ENCODE measurements around the gene SHQ1. TPM values are rescaled to one million over a fixed set of nuclear protein-coding genes. Genes with fewer than 3 reads are reported as not detected.
A peak's percentile ranks its signal among the peaks of the same experiment; 100 is the strongest.

The SHQ1 gene
- total RNA-seq, 1 experiment from 2014 or later = 32.5 TPM

DNA sequence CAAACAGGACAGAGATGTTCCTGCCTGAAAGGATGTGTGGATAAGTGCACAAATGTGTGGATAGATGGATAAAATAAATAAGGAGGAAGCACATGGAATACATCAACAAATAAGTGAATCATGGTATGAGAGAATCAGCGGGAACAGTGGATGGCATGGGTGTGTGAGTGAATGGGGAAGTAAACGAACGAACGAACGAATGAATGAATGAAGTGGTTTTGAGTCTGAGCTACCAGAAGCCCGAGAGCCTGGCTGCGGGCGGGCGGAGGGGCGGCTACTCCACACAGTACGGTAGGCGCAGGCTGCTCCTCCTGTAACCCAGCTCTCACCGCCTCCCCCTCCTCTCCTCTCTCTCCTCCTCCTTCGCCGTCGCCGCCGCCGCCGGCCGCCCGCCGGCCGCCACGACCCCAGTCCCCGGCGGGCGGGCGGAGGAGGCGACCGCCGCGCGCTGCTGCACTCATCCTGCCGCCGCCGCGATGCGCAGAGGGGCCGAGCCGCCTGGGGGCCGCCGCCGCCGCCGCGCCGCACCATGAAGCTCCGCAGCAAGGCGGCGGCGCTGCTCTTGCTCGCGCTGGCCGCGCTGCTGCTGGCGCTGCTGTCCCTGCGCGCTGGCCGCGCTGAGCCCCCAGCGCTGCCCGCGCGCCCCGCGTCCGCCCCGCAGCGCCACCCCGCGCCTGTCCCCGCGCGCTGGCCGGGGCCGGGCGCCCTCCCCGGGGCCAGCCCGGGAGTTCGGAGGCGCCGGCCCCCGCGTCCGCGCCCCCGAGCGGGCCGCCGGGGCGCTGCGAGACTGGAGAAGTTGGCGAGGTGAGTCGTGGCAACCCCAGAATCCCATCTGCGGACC lies 39.7 kb upstream of the SHQ1 start, which contains the start of gene GXYLT2:
Gene GXYLT2, plus strand, starts transcription at position 342 of the 841 bp plus-strand sequence. Its CDS starts 188 bp downstream, at position 530.
- Histone ChIP-seq H2BK120ac (ENCODE audit: low read depth, low read length, poor library complexity, severe bottlenecking) (no peak within 1 kb of the TSS), H4K20me1 (ENCODE audit: control insufficient read depth, insufficient read depth, insufficient read length) (no peaks in the 10 kb centered on the region), H3K9me3 (ENCODE audit: control insufficient read depth, low read depth, low read length) (no peaks in the 10 kb centered on the region), H4K91ac (ENCODE audit: insufficient read length, low read depth, low read length) (no peak within 1 kb of the TSS), H2BK15ac (ENCODE audit: low read depth, low read length) (no peak within 1 kb of the TSS), H3K4ac (ENCODE audit: low read depth, low read length) (no peak within 1 kb of the TSS), H3K27ac (ENCODE audit: insufficient read length, low read depth, low read length) (no peak within 1 kb of the TSS), H3T11ph (ENCODE audit: low read length) (no peak within 1 kb of the TSS), H3K79me1 (ENCODE audit: insufficient read depth, low read depth, low read length, poor library complexity, severe bottlenecking) (no peaks in the 10 kb centered on the region), H4K5ac (ENCODE audit: insufficient read length, low read depth, low read length) (no peak within 1 kb of the TSS), H3K56ac (ENCODE audit: insufficient read length, low read depth, low read length) (no peak within 1 kb of the TSS), H2AK5ac (ENCODE audit: insufficient read length, low read length) (no peak within 1 kb of the TSS), H3K79me2 (ENCODE audit: insufficient read depth, low read length) (no peaks in the 10 kb centered on the region), H2BK5ac (ENCODE audit: insufficient read length, low read length) (no peak within 1 kb of the TSS), H3K4me1 (ENCODE audit: insufficient read depth, low read length) (peaks cover 4% of the 10 kb centered on the region; the same call in 1 of the 2 replicates), H2AFZ (ENCODE audit: low read length) (no peak within 1 kb of the TSS), H3K18ac (ENCODE audit: insufficient read length, low read depth, low read length) (no peak within 1 kb of the TSS), H3K23ac (ENCODE audit: insufficient read length, low read depth, low read length) (no peak within 1 kb of the TSS), H3K14ac (ENCODE audit: insufficient read depth, low read length) (no peak within 1 kb of the TSS), H3K9ac (ENCODE audit: extremely low read depth, insufficient read length, low read length) (peak within 1 kb of the TSS; percentile 5), H2BK20ac (ENCODE audit: low read depth, low read length, poor library complexity, severe bottlenecking) (no peak within 1 kb of the TSS), H4K8ac (replicated peaks; ENCODE audit: insufficient read length, low read depth, low read length) (no peak within 1 kb of the TSS), H3K27me3 (ENCODE audit: insufficient read depth, low read length) (peaks cover 4% of the 10 kb centered on the region; the same call in 1 of the 2 replicates), H3K4me2 (ENCODE audit: insufficient read depth, insufficient read length, low read length) (peak within 1 kb of the TSS; percentile 88), H2BK12ac (ENCODE audit: insufficient read length, low read depth, low read length) (no peak within 1 kb of the TSS), H3K23me2 (ENCODE audit: insufficient read length, low read depth, low read length, poor library complexity, severe bottlenecking) (peaks cover 6% of the 10 kb centered on the region)
- no CpG with 5 or more reads among the region's 96 CpGs for WGBS (ENCODE audit: extremely low coverage, insufficient read length, low lambda C conversion rate)
- TF ChIP-seq, protein P1, sequence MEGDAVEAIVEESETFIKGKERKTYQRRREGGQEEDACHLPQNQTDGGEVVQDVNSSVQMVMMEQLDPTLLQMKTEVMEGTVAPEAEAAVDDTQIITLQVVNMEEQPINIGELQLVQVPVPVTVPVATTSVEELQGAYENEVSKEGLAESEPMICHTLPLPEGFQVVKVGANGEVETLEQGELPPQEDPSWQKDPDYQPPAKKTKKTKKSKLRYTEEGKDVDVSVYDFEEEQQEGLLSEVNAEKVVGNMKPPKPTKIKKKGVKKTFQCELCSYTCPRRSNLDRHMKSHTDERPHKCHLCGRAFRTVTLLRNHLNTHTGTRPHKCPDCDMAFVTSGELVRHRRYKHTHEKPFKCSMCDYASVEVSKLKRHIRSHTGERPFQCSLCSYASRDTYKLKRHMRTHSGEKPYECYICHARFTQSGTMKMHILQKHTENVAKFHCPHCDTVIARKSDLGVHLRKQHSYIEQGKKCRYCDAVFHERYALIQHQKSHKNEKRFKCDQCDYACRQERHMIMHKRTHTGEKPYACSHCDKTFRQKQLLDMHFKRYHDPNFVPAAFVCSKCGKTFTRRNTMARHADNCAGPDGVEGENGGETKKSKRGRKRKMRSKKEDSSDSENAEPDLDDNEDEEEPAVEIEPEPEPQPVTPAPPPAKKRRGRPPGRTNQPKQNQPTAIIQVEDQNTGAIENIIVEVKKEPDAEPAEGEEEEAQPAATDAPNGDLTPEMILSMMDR (conservative IDR thresholded peaks at IDR 0.05) = no peak
- Mint-ChIP-seq H3K27me3 (ENCODE audit: low read depth) (peaks cover 72% of the 10 kb centered on the region), H3K4me1 (peaks cover 31 to 36% of the 10 kb centered on the region in 2 experiments), H3K4me3 (peak within 1 kb of the TSS; percentile 61 to 82), H3K9me3 (peaks cover 4 to 5% of the 10 kb centered on the region in 2 experiments; a peak in 4 of 5 replicates), H3K27ac (no peak within 1 kb of the TSS), H3K36me3 (ENCODE audit: insufficient read depth in 1 of 3, low read depth in 3 of 3) (peaks cover 0 to 4% (median 4%) of the 10 kb centered on the region in 3 experiments; a peak in 6 of 7 replicates)
- peak; percentile 87 for DNase-seq
